ENCODE data around the gene CRTAP. TPM values are rescaled to one million over a fixed set of nuclear protein-coding genes. Genes with fewer than 3 reads are reported as not detected.
"Not testable (repeated sequence)": the region's sequence is repeated elsewhere in the genome, so short reads cannot be mapped to it uniquely, and the experiment has no call there.

CRTAP gene
- total and polyA plus RNA-seq, 3 donors from 2014 or later = 70.2 to 151 (median 123) TPM

DNA sequence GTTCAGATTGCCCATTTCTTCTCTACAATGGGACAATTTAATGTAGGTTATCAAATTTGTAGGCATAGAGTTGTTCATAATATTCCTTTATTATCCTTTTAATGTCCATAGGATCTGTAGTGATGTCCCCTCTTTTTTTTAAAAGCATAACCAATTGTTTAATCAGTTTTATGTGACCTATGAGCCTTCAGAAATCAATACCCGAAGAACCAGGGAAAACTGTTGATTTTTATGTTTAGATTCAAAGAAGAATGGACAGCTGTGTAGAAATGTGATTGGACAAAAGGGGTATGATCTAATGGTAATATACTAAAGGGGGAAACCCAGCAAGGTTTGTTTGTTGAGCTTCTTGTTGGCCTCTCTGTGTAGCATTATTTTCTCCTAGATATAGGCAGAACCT, 65.3 kb downstream of the CRTAP start:
- no peak for TF ChIP-seq POLR2A (IDR thresholded peaks at IDR 0.05)
- no peak for TF ChIP-seq CTCF (IDR thresholded peaks at IDR 0.05)
- Histone ChIP-seq H3K27me3 (no peaks in the 10 kb centered on the region), H3K4me1 (no peaks in the 10 kb centered on the region), H3K36me3 (ENCODE audit: low read depth, missing control alignments) (no peaks in the 10 kb centered on the region), H3K4me3 (no peak overlapping the region), H3K9me3 (no peaks in the 10 kb centered on the region), H3K27ac (no peak overlapping the region)
- 89 to 94% methylated on average over 1 of the region's 1 CpG for WGBS, 2 donors
- intact Hi-C loops (cut with DNase I; ENCODE audit: low total_unique reads) = no loop called here
- DNase-seq = no peak

DNA sequence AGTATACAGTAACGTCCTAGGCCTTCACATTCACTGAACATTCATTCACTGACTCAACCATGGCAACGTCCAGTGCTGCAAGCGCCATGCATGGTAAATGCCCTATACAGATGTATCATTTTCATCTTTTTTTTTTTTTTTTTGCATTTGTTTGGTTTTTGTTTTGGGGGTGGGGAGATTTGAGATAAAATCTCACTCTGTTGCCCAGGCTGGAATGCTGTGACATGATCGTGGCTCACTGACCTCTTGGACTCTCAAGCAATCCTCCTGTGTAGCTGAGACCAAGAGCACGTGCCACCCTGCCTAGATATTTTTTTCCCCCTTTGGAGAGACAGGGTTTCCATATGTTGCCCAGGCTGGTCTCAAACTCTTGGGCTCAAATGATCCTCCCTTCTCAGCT, 67.4 kb downstream of the CRTAP start:
- intact Hi-C loops (cut with DNase I; ENCODE audit: low total_unique reads) = no loop called here
- TF ChIP-seq POLR2A (IDR thresholded peaks at IDR 0.05) = no peak
- Histone ChIP-seq H3K27me3 (no peaks in the 10 kb centered on the region), H3K36me3 (ENCODE audit: low read depth, missing control alignments) (no peaks in the 10 kb centered on the region), H3K4me3 (no peak overlapping the region), H3K9me3 (no peaks in the 10 kb centered on the region), H3K27ac (no peak overlapping the region), H3K4me1 (no peaks in the 10 kb centered on the region)
- 84 to 94% methylated on average over 5 of the region's 5 CpGs for WGBS, 2 donors
- DNase-seq = no peak

DNA sequence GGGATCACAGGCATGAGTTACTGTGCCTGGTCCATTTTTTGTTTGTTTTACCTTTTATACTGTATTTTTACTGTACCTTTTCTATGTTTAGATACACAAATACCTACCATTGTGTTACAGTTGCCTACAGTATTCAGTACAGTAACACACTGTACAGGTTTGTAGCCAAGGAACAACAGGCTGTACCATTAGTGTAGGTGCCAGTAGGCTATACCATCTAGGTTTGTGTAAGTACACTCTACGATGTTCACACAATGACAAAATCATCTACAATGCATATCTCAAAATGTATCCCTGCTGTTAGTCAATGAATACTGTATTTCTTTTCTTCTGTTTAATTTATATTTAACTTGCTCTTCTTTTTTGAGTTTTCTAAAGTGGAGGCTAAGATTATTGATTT, 67.8 kb downstream of the CRTAP start:
- H3K36me3 ChIP-seq (ENCODE audit: low read depth, missing control alignments); H3K9me3 ChIP-seq; DNase-seq; H3K27me3 ChIP-seq; H3K27ac ChIP-seq; H3K4me1 ChIP-seq; H3K4me3 ChIP-seq; intact Hi-C loops (cut with DNase I; ENCODE audit: low total_unique reads): not testable (repeated sequence)
- 96 to 97% methylated on average over 1 of the region's 1 CpG for WGBS, 2 donors

GRCh38 chr3:33184863-33185262, 71.0 kb downstream of the CRTAP start:
- no peak overlapping the region for H3K27ac ChIP-seq
- H3K4me1 ChIP-seq = no peaks in the 10 kb centered on the region
- intact Hi-C loops (cut with DNase I; ENCODE audit: low total_unique reads) = no loop called here
- H3K27me3 ChIP-seq = no peaks in the 10 kb centered on the region
- no peaks in the 10 kb centered on the region for H3K9me3 ChIP-seq
- H3K36me3 ChIP-seq (ENCODE audit: low read depth, missing control alignments) = no peaks in the 10 kb centered on the region
- H3K4me3 ChIP-seq = no peak overlapping the region
- WGBS, 2 donors = 64 to 68% methylated on average over 2 of the region's 2 CpGs
- TF ChIP-seq POLR2A (IDR thresholded peaks at IDR 0.05) = no peak
- no peak for TF ChIP-seq CTCF (IDR thresholded peaks at IDR 0.05)
- no peak for DNase-seq

DNA sequence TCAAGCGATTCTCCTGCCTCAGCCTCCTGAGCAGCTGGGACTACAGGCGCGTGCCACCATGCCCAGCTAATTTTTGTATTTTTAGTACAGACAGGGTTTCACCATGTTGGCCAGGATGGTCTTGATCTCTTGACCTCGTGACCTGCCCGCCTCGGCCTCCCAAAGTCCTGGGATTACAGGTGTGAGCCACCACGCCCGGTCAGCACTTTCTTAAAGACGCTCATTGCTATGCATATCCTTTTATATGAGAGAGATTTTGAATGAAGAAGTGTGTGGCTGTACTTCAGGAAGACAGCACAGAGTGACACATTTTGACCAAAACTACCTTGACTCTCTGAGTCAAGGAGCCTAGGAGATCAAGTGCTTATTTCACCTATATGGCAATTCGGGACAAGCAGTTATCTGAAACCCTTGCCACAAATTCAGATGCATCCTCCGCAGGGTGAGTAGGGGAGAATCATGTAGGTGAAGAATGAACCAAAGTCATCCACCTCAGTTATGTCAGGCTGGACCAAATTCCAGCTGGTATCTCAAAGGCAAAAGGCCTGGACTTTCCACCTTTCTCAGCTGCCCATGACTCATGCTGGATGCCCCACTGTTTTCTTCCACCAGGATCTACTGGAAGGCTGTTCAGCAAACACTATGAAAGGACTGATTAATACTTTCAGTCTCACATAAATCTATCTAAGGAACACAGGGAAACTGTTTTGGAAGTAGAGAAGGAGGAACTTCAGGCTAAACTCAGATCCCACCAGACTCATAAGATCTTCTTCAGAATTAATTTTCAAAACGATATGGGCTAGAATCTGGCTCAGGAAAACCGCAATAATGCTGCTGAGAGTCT, 72.9 kb downstream of the CRTAP start:
- intact Hi-C loops (cut with DNase I; ENCODE audit: low total_unique reads) = no loop called here
- Histone ChIP-seq H3K36me3 (ENCODE audit: low read depth, missing control alignments) (no peaks in the 10 kb centered on the region), H3K9me3 (no peaks in the 10 kb centered on the region), H3K27me3 (no peaks in the 10 kb centered on the region), H3K4me3 (no peak overlapping the region), H3K4me1 (no peaks in the 10 kb centered on the region), H3K27ac (no peak overlapping the region)
- no peak for DNase-seq
- 95 to 96% methylated on average over 13 of the region's 13 CpGs for WGBS, 2 donors
- TF ChIP-seq POLR2A (IDR thresholded peaks at IDR 0.05) = no peak
- no peak for TF ChIP-seq CTCF (IDR thresholded peaks at IDR 0.05)

GRCh38 chr3:33187368-33187634, 73.5 kb downstream of the CRTAP start:
- Histone ChIP-seq H3K4me3 (no peak overlapping the region), H3K4me1 (no peaks in the 10 kb centered on the region), H3K9me3 (no peaks in the 10 kb centered on the region), H3K36me3 (ENCODE audit: low read depth, missing control alignments) (no peaks in the 10 kb centered on the region), H3K27me3 (no peaks in the 10 kb centered on the region), H3K27ac (no peak overlapping the region)
- intact Hi-C loops (cut with DNase I; ENCODE audit: low total_unique reads) = no loop called here
- DNase-seq = no peak
- TF ChIP-seq CTCF (IDR thresholded peaks at IDR 0.05) (no peak), POLR2A (IDR thresholded peaks at IDR 0.05) (no peak)
- 91 to 96% methylated on average over 3 of the region's 3 CpGs for WGBS, 2 donors

All from testis (tissue), 3 donors.